ENCODE measurements around the gene TMEM9.
A peak's percentile ranks its signal among the peaks of the same experiment; 100 is the strongest.

Gene TMEM9

GRCh38 chr1:201173736-201174135, 19.5 kb upstream of the TMEM9 start:
- no peak for DNase-seq (ENCODE audit: low spot score)
- TF ChIP-seq CTCF (IDR thresholded peaks at IDR 0.05; ENCODE audit: extremely low read depth, missing control alignments): no peak

GRCh38 chr1:201172999-201173610, 18.8 kb upstream of the TMEM9 start:
- TF ChIP-seq CTCF (IDR thresholded peaks at IDR 0.05; ENCODE audit: extremely low read depth, missing control alignments): no peak
- no peak for DNase-seq (ENCODE audit: low spot score)

GRCh38 chr1:201172326-201172725, 18.1 kb upstream of the TMEM9 start:
- TF ChIP-seq CTCF (IDR thresholded peaks at IDR 0.05; ENCODE audit: extremely low read depth, missing control alignments): no peak
- DNase-seq (ENCODE audit: low spot score): no peak

- no peak for TF ChIP-seq CTCF (IDR thresholded peaks at IDR 0.05; ENCODE audit: extremely low read depth, missing control alignments)
- DNase-seq (ENCODE audit: low spot score): peak; percentile 80
Observed at GRCh38 chr1:201171063-201172036, 17.1 kb upstream of the TMEM9 start.

GRCh38 chr1:201170533-201171062, 16.3 kb upstream of the TMEM9 start:
- DNase-seq (ENCODE audit: low spot score): peak; percentile 94

GRCh38 chr1:201169971-201170532, 15.8 kb upstream of the TMEM9 start:
- DNase-seq (ENCODE audit: low spot score): no peak
- no peak for TF ChIP-seq CTCF (IDR thresholded peaks at IDR 0.05; ENCODE audit: extremely low read depth, missing control alignments)

More at GRCh38 chr1:201170533-201171062, 16.3 kb upstream of the TMEM9 start:
- no peak for TF ChIP-seq CTCF (IDR thresholded peaks at IDR 0.05; ENCODE audit: extremely low read depth, missing control alignments)
